ENCODE results near the gene C21orf58.
A peak's percentile ranks its signal among the peaks of the same experiment; 100 is the strongest.

Gene C21orf58

GRCh38 chr21:46352913-46353312 is 29.2 kb upstream of the C21orf58 start:
- DNase-seq (ENCODE audit: low read depth) = no peak

DNA sequence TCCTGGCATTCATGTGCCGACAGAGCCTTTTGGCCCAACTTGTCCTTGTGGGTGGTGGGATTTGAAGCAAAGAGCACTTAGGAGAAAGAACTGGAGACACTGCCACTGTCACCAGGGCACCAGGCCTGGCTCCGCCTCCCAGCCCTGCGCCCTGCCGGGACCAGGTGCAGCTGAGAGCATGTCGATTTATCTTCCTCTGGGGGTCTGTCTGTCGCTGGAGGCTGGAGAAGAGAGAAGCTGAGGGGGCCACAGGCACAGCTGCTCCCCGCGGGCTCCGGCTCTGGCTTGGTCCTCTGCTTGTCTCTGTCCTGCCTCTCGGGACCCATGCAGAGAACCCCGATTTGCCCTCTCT is 28.5 kb upstream of the C21orf58 start:
- DNase-seq (ENCODE audit: low read depth) = no peak

GRCh38 chr21:46351476-46352163 is 27.9 kb upstream of the C21orf58 start:
- DNase-seq (ENCODE audit: low read depth) = no peak

GRCh38 chr21:46350981-46351380 is 27.3 kb upstream of the C21orf58 start:
- DNase-seq (ENCODE audit: low read depth) = no peak

GRCh38 chr21:46350571-46350970 is 26.9 kb upstream of the C21orf58 start:
- no peak for DNase-seq (ENCODE audit: low read depth)

DNA sequence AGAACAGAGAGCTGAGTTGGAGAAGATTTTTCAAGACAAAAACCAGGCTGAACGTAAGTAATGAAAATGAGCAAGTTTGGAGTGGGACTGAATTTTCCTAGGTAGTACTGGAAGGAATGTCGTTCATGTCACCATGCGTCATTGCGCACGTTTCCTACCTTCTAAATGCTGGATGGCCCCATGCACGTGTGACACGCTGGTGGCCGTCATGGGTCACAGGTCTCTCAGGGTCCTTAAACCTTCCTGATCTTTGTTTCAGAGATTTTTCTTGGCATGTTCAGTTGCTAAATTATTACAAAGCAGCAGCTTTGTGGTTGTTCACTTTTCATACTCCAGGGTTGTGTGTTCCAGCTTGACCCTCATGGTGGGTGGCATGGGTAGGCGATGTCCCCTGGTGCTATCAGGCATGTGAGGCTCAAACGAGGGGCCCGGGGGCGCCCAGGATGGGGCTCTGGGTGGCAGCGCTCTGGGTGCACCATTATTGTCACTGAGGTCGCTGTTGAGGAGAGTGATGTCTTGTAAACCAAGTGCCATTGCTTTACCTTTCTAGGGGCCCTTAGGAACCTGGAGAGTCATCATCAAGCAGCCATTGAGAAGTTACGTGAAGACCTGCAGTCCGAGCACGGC is 25.6 kb upstream of the C21orf58 start:
- no peak for DNase-seq (ENCODE audit: low read depth)

DNA sequence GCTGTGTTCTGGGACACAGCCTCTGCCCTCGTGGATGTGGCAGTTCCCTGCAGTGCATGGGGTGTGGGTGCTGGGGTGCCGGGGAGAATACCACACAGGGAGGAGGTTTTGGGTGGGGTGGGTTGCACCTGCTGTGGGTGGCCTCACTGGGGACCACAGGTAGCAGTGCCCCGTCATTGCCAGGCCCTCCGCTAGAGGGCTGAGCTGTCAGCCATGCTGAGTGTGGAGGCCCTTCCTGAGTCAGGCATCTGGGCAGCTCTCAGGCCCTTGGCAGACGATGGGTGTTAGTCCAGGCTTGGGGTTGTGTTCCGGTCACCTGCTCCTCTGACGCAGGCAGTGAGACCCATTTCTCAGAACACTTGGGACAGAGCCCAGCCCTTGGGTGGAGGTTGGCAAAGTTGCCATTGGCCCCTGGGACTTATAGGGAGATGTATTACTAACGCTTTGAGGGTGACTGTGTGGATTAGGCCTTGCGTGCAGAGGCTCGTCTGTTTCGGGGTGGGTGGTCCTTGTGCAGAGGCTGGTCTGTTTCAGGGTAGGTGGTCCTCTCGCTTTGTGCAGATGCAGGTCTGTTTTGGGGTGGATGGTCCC is 24.2 kb upstream of the C21orf58 start:
- no peak for DNase-seq (ENCODE audit: low read depth)

- DNase-seq (ENCODE audit: low read depth) = no peak
Measured at GRCh38 chr21:46347203-46347550, 23.5 kb upstream of the C21orf58 start.

DNA sequence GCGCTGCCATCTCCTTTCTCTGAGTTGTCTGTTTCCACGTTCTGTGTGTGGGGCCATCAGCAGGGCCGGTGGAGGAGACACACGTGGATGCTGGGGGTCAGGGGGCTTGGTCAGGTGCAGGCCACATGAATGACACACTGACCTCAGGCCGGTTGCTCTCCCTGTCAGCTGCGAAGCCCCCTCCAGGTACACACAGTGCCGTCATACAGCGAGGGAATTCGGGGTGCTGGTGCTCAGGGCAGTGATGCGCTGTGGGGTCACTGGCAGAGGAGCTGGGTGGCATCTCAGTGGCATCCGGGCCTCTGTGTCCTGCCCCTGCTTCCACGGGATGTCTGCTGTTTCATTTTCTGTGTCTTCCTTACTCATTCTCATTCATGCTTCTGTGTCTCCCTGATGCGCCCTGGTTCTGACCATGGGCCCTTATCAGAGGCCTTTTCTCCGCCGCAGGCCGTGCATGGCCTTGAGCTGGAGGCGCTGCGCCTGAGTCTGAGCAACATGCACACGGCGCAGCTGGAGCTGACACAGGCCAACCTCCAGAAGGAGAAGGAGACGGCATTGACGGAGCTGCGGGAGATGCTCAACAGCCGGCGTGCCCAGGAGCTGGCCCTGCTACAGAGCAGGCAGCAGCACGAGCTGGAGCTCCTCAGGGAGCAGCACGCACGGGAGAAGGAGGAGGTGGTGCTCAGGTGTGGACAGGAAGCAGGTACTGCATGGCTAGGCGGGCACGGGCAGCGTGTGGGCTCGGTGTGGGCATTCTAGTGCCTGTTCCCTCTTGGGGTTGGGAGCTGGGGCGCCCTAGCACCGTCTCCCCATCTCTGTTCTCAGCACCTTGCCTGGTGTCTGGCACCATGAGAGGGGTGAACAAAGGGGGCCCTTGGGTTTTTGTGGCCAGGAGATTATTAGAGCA is 22.9 kb upstream of the C21orf58 start:
- DNase-seq (ENCODE audit: low read depth) = no peak

DNA sequence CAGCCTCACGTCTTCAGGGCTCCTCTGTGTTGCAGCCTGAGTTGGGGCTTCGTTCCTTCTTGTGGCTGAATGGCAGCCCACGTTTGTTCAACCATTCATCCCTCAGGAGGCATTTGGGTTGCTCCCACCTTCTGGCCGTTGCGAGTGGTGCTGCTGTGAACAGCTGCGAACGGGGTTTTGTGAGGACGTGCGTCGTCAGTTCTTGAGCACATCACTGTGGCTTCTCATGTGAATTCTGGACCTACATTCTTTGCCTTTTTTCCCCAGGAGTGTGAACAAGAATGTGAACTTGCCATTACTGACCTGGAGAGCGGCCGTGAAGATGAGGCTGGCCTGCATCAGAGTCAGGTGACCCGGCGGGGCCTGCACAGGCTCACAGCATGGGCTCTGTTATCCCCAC is 22.2 kb upstream of the C21orf58 start:
- no peak for DNase-seq (ENCODE audit: low read depth)

- no peak for DNase-seq (ENCODE audit: low read depth)
Measured at GRCh38 chr21:46344219-46344915, 20.7 kb upstream of the C21orf58 start.

DNA sequence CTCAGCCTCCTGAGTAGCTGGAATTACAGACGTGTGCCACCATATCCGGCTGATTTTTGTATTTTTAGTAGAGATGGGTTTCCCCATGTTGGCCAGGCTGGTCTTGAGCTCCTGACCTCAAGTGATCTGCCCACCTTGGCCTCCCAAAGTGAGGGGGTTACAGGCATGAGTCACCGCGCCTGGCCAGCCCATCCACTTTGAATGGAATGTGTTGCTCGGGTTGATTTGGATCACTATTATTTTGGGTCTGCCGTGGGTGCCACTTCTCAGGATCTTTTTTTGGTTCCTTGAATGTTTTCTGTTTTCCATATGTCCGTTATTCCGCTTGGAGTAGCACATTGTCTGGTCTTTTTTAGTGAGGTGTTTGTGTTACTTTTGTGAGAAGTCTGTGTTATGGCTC is 17.3 kb upstream of the C21orf58 start:
- DNase-seq (ENCODE audit: low read depth) = no peak

- DNase-seq (ENCODE audit: low read depth) = no peak
Measured at GRCh38 chr21:46336603-46337002, 12.9 kb upstream of the C21orf58 start.

GRCh38 chr21:46334351-46335140 is 10.9 kb upstream of the C21orf58 start:
- no peak for DNase-seq (ENCODE audit: low read depth)

DNA sequence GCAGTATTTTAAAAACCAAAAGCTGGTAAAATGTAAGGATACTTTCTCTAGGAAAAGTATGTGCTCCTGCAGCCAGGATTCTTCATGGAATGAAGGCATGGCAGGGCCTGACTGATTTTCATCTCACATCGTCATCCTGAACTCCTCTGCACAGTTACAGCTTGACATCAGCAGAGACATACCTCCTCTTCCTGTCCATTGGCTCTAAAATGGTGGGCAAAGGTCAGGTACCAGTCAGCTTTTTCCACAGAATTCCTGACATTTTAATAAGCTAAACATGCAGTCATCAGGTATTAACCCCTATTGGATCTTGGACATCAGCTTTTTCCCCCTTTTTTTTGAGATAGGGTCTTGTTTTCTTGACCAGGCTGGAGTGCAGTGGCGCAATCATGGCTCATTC is 6.1 kb upstream of the C21orf58 start:
- DNase-seq (ENCODE audit: low read depth) = no peak

DNA sequence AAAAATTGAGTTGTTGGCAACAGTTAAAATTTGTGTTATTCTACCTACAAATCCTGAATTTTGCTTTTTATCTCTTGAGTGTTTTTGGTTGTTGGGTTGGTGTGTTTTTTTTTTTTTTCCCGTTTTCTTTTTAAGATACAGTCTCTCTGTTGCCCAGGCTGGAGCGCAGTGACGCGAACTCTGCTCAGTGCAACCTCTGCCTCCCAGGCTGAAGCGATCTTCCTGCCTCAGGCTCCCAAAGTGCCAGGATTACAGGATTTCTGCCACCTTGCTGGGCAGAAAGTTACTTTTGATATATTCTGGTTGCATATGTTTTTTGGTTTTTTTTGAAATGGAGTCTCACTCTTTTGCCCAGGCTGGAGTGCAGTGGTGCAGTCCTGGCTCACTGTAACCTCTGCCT is 4.5 kb upstream of the C21orf58 start:
- DNase-seq (ENCODE audit: low read depth) = no peak

- DNase-seq (ENCODE audit: low read depth) = no peak
Measured at GRCh38 chr21:46327711-46328110, 4.0 kb upstream of the C21orf58 start.

DNA sequence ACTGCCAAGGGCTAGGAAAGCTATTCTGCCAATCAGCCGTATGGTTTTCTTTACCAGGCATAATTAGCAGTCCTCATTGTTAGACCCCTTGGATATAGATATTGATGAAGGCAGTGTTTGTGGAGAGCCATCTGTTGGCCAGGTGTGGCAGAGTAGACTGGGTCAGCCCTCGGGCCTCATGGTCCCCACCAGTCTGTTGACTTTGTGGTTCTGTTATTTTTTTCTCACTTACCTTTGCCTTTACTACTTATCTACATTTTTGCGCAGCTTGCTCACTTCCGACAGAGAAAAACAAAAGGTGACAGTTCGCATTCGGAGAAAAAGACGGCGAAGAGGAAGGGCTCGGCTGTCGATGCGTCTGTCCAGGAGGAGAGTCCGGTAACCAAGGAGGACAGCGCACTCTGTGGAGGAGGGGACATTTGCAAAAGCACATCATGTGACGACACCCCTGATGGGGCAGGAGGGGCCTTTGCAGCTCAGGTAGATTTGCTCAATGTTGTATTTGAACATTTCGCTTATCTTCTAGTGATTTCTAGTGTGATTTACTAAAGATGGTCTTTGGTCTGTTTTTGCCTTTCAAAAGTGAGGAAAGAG is 2.5 kb upstream of the C21orf58 start:
- no peak for DNase-seq (ENCODE audit: low read depth)

GRCh38 chr21:46325073-46325912 is 1.6 kb upstream of the C21orf58 start:
- DNase-seq (ENCODE audit: low read depth) = peak; percentile 12
